GM12892 (cell line): ENCODE measurements around the gene WDR7.

Experiments
- DNase-seq: peaks from one replicate; pipeline ENCODE4 v3.0.0; 2011; ENCODE audit not compliant: insufficient read length
- FAIRE-seq: peaks from 2 replicates; lab custom pipeline; 2011; peaks lifted over from hg19 to GRCh38; lab: Jason Lieb, UNC
- POLR2A ChIP-seq: IDR thresholded peaks from 2 replicates; pipeline ENCODE4 v1.6.1; 2011; ENCODE audit warnings: low read depth, low read length, control low read depth
- POLR2AphosphoS5 ChIP-seq: IDR thresholded peaks from 2 replicates; pipeline ENCODE4 v1.6.1; 2011; ENCODE audit warnings: low read depth, low read length, control low read depth
- TAF1 ChIP-seq: IDR thresholded peaks from 2 replicates; pipeline ENCODE4 v1.6.1; 2011; ENCODE audit warnings: low read depth, mild to moderate bottlenecking, control low read depth, low read length, borderline replicate concordance

WDR7 gene

GRCh38 chr18:57083485-57083884 is 432.3 kb downstream of the WDR7 start:
- no peak for DNase-seq
- FAIRE-seq, result peak; percentile 70
- no peak for TF ChIP-seq POLR2A
- no peak for TF ChIP-seq POLR2AphosphoS5
- TF ChIP-seq TAF1, result no peak

- DNase-seq (no peak), FAIRE-seq (peak; percentile 90)
- no peak for TF ChIP-seq TAF1
These were observed 433.4 kb downstream of the WDR7 start for GRCh38 chr18:57084331-57085271.

- no peak for DNase-seq
- FAIRE-seq, result no peak
- no peak for TF ChIP-seq POLR2A
- no peak for TF ChIP-seq POLR2AphosphoS5
- no peak for TF ChIP-seq TAF1
These were observed 434.2 kb downstream of the WDR7 start for GRCh38 chr18:57085371-57085770.

- no peak for TF ChIP-seq POLR2AphosphoS5
- no peak for TF ChIP-seq POLR2A
- TF ChIP-seq TAF1, result no peak
- FAIRE-seq (no peak), DNase-seq (no peak)
These were observed 435.0 kb downstream of the WDR7 start for GRCh38 chr18:57086163-57086562.
